Chondrocyte (in vitro differentiated cells): ENCODE results near the gene TMPRSS3. TPM values are rescaled to one million over a fixed set of nuclear protein-coding genes. Genes with fewer than 3 reads are reported as not detected.

ENCODE experiments used
- DNase-seq: peaks from one replicate; pipeline ENCODE4 v3.0.0; 2021; ENCODE audit warnings: mixed read lengths, low spot score
- H3K27ac Mint-ChIP-seq: one replicate; pipeline ENCODE4 v1.8.0; 2021; ENCODE audit warnings: mild to moderate bottlenecking, moderate library complexity, mixed read lengths; ENCODE audit not compliant: unreplicated experiment
- H3K27me3 Mint-ChIP-seq: 2 replicates; pipeline ENCODE4 v1.8.0; 2021; ENCODE audit warnings: low read depth, mixed read lengths
- H3K36me3 Mint-ChIP-seq: 2 replicates; pipeline ENCODE4 v1.8.0; 2021; ENCODE audit warnings: low read depth, mixed read lengths
- H3K4me1 Mint-ChIP-seq: 2 replicates; pipeline ENCODE4 v1.8.0; 2021; ENCODE audit warnings: low read depth, mild to moderate bottlenecking, mixed read lengths
- H3K4me3 Mint-ChIP-seq: one replicate; pipeline ENCODE4 v1.8.0; 2021; ENCODE audit warnings: mild to moderate bottlenecking, moderate library complexity, mixed read lengths; ENCODE audit not compliant: unreplicated experiment
- H3K9me3 Mint-ChIP-seq: 2 replicates; pipeline ENCODE4 v1.8.0; 2021; ENCODE audit warnings: low read depth, mixed read lengths
- CTCF ChIP-seq: fragments of 200-600 bp; sonication (generic); IDR thresholded peaks from 2 replicates; pipeline ENCODE4 v1.5.0; 2021; ENCODE audit warnings: antibody characterized with exemption, mild to moderate bottlenecking, moderate library complexity
- total RNA-seq: library from RNA; stranded (reverse); gene quantifications from 3 replicates; pipeline ENCODE4 v1.2.1, GENCODE V29; 2021

The TMPRSS3 gene
- total RNA-seq, 1 donor from 2014 or later: not detected

GRCh38 chr21:42432695-42433094 lies 36.8 kb upstream of the TMPRSS3 start:
- Mint-ChIP-seq H3K4me1 (no peaks in the 10 kb centered on the region), H3K27me3 (peaks cover 12% of the 10 kb centered on the region), H3K27ac (no peak overlapping the region), H3K4me3 (no peak overlapping the region), H3K9me3 (peaks cover 18% of the 10 kb centered on the region), H3K36me3 (no peaks in the 10 kb centered on the region)
- no peak for TF ChIP-seq CTCF
- no peak for DNase-seq

- peaks cover 18% of the 10 kb centered on the region for H3K9me3 Mint-ChIP-seq
These were observed 35.3 kb upstream of the TMPRSS3 start for GRCh38 chr21:42431196-42431595.

GRCh38 chr21:42430521-42430920 lies 34.7 kb upstream of the TMPRSS3 start:
- Mint-ChIP-seq H3K9me3 (peaks cover 18% of the 10 kb centered on the region), H3K36me3 (no peaks in the 10 kb centered on the region), H3K27me3 (peaks cover 18% of the 10 kb centered on the region), H3K27ac (no peak overlapping the region), H3K4me1 (no peaks in the 10 kb centered on the region), H3K4me3 (no peak overlapping the region)
- TF ChIP-seq CTCF: no peak
- no peak for DNase-seq

More at GRCh38 chr21:42431196-42431595, 35.3 kb upstream of the TMPRSS3 start:
- H3K27me3 Mint-ChIP-seq: peaks cover 14% of the 10 kb centered on the region
- no peak overlapping the region for H3K27ac Mint-ChIP-seq
- no peaks in the 10 kb centered on the region for H3K36me3 Mint-ChIP-seq
- TF ChIP-seq CTCF: no peak
- DNase-seq: no peak
- H3K4me3 Mint-ChIP-seq: no peak overlapping the region
- no peaks in the 10 kb centered on the region for H3K4me1 Mint-ChIP-seq

DNA sequence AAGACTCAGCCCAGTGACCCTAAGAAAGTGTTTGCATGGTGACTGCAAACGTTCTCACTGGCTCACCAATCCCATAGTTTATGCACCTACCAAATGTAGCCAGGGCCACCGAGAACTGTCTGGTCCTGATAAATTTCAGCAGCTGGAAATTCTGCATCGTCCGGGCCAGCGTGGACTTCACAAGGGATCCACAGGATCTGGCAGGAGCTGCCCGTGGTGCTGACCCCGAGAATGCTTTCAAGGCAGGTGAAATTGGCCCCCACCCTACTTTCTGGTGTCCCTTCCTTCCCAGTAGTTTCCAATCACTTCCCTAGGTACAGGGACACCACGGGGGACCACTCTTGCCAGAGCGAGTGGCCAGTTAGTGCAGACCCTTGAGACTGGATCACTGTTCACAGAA lies 34.0 kb upstream of the TMPRSS3 start:
- H3K9me3 Mint-ChIP-seq: peaks cover 15% of the 10 kb centered on the region
- no peak for TF ChIP-seq CTCF
- no peak for DNase-seq
- H3K27me3 Mint-ChIP-seq: peaks cover 23% of the 10 kb centered on the region
- no peak overlapping the region for H3K4me3 Mint-ChIP-seq
- no peaks in the 10 kb centered on the region for H3K36me3 Mint-ChIP-seq
- H3K4me1 Mint-ChIP-seq: no peaks in the 10 kb centered on the region
- H3K27ac Mint-ChIP-seq: no peak overlapping the region

- H3K4me1 Mint-ChIP-seq: no peaks in the 10 kb centered on the region
- TF ChIP-seq CTCF: no peak
- peaks cover 15% of the 10 kb centered on the region for H3K9me3 Mint-ChIP-seq
- H3K27ac Mint-ChIP-seq: no peak overlapping the region
- H3K4me3 Mint-ChIP-seq: no peak overlapping the region
- H3K36me3 Mint-ChIP-seq: no peaks in the 10 kb centered on the region
- no peak for DNase-seq
- peaks cover 28% of the 10 kb centered on the region for H3K27me3 Mint-ChIP-seq
These were observed 33.2 kb upstream of the TMPRSS3 start for GRCh38 chr21:42429021-42429420.
